HG03025 (cell line): Measurements from ENCODE around the gene COL6A1.
"Not testable (repeated sequence)": the region's sequence is repeated elsewhere in the genome, so short reads cannot be mapped to it uniquely, and the experiment has no call there.

Experiments
- ATAC-seq: cut with Tn5 transposase; IDR thresholded peaks from one replicate; pipeline ENCODE4 v1.9.1; 2021; ENCODE audit warnings: mild to moderate bottlenecking, moderate library complexity; ENCODE audit not compliant: unreplicated experiment, low FRiP score

The COL6A1 gene

GRCh38 chr21:46039891-46040660 lies 58.5 kb downstream of the COL6A1 start:
- ATAC-seq, result no peak

- ATAC-seq, result no peak
Measured at GRCh38 chr21:46040707-46041106, 59.1 kb downstream of the COL6A1 start.

GRCh38 chr21:46041183-46041582 lies 59.6 kb downstream of the COL6A1 start:
- no peak for ATAC-seq

GRCh38 chr21:46045154-46045553 lies 63.6 kb downstream of the COL6A1 start:
- no peak for ATAC-seq

GRCh38 chr21:46046471-46046870 lies 64.9 kb downstream of the COL6A1 start:
- ATAC-seq, result no peak

- not testable (repeated sequence) for ATAC-seq
Measured at GRCh38 chr21:46046906-46047305, 65.3 kb downstream of the COL6A1 start.

DNA sequence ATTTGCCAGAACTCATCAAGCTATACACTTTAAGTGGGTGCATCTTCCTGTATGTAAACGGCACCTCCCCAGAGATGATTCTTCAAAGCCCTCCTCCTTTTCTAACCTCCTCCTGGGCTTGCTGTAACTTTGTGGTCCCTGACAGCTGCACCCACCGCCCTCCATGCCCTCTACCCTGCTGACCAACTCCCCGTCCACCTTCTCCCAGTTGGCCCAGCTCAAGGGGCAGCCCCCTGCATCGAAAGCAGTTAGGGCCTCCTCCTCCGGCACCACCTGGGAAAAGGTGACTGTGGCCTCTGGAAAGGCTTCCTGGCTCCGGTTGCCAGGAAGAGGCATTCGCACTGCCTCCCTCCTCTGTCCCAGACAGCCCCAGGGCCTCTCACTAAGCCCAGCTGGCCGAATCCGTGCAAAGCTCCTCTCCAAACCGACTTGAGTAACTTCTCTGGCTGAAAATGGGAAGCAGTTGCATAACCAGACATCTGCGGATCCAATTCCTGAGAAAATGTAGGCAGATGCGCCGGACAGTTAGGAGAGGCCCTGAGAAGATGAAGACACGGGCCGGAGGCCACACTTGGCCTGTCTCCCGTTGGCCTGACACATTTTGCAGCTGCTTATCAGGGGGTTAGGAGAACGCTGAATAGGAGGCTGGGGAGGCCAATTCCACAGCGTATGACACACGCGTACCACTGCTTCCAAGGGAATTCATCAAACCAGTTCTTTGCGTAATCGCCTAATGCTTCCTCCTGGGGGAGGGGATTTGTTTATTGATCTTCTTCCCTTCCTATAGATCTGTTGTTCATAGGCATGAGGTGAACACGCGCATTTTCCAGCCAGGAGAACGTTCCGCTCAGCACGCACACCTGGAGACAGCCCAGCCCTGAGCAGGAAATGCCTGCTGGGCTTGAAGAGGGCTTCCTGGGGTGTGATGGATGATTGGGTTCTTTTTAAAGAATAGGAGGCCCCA lies 67.6 kb downstream of the COL6A1 start:
- no peak for ATAC-seq

- ATAC-seq, result no peak
Measured at GRCh38 chr21:46049890-46050667, 68.5 kb downstream of the COL6A1 start.

- ATAC-seq, result no peak
Measured at GRCh38 chr21:46050668-46051378, 69.3 kb downstream of the COL6A1 start.

- no peak for ATAC-seq
Measured at GRCh38 chr21:46051379-46051770, 69.8 kb downstream of the COL6A1 start.

- ATAC-seq, result no peak
Measured at GRCh38 chr21:46051821-46052675, 70.5 kb downstream of the COL6A1 start.

DNA sequence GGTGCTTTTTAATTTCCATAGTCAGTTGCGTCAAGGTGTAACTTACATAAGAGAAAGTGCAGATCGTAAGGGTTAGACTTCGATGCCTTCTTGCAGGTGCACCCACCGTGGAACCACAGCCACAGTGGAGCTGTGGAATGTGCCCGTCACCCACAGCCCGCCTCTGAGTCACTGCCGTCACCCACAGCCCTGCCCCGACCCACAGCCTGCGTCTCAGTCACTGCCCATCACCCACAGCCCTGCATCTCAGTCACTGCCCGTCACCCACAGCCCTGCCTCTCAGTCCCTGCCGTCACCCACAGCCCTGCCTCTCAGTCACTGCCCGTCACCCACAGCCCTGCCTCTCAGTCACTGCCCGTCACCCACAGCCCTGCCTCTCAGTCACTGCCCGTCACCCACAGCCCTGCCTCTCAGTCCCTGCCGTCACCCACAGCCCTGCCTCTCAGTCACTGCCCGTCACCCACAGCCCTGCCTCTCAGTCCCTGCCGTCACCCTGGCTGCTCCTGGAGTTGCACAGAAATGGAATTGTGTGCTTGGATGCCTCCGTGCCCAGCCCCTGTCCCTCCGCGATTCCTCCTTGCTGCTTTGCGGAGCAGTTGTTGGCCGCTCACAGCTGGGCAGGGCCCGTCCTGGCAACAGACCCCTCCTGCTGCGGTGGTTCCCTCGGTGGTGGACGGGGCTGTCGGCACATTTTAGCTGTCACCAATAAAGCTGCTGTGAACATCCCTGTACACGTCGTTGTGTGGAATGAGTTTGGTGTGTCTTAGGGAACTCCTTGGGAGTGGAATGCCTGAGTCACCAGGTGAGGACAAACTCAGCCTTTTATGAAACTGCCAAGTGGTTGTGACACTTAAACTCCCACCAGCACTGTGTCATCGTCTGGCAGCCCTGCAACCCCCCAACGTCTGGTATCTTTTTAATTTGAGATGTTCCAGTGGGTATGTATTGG lies 71.4 kb downstream of the COL6A1 start:
- ATAC-seq, result no peak

- no peak for ATAC-seq
Measured at GRCh38 chr21:46054031-46054430, 72.5 kb downstream of the COL6A1 start.

DNA sequence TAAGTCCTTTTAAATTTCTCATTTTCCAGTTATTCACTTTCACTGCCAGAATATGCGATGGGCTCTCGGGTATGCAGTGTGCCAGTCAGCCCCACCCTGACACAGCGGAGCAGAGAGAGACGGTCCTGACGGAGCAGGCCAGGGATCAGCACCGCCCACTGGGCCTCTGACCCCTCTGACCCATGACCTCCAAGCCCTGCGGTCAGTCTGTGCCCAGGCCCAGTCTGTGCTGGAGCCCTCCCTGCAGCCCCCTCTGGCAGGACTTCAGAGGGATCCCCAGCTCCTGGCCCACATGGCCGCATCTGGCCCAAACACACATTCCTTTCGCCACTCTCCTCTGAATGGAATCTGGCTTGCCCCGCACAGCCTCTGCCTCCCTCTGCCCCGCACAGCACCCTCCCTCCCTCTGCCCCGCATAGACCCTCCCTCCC lies 72.9 kb downstream of the COL6A1 start:
- ATAC-seq, result no peak
